OCI-LY7 (cell line): ENCODE measurements around the gene HTR3B.

Experiments
- CTCF ChIP-seq: fragments of 200-600 bp; sonication (generic); conservative IDR thresholded peaks from 2 replicates; pipeline ENCODE4 v1.5.1; 2014; ENCODE audit warnings: mild to moderate bottlenecking, antibody characterized with exemption, low read length, moderate library complexity, mixed read lengths
- EZH2phosphoT487 ChIP-seq: fragments of 200-600 bp; sonication (generic); IDR thresholded peaks from 2 replicates; pipeline ENCODE4 v1.6.1; 2018; ENCODE audit warnings: low read depth, borderline replicate concordance, mild to moderate bottlenecking, mixed run types, antibody characterized with exemption, low read length, moderate library complexity, mixed read lengths

DNA sequence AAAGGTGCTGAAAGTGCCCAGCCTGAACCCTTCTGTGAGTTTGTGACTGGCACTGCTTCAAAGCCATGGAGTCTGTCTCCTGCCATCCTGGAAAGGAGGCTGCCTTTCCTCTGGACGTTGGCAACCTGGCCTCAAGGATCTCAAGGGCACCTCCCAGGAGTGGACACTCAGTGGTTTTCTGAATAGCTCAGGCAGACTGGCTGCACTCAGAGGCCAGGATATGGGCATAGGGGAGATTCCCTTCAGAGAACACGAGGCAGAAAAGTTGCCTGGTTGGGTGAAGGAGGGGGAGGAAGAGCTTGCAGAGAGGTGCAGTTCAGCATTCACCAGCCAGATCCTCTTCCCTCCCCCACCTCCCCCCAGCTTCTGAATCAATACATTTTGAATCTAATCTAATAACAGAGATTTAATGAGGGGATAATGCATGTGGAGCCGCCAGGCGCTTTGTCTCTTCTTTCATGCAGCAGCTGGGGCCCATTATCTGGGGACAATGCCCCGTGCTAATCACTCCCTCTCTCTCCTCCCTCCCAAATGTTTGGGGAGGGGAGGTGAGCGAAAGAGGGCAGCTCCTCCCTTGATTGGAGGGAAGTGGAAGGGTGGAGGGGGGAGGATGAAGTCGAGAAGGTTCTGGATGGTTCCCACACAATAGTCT, 88.0 kb downstream of the HTR3B start:
- TF ChIP-seq CTCF (no peak), EZH2phosphoT487 (no peak)
